Choroid plexus epithelial cell (primary cell): ENCODE results near the gene ATXN7L1.
A peak's percentile ranks its signal among the peaks of the same experiment; 100 is the strongest.

Source experiments
- DNase-seq: peaks from one replicate; pipeline ENCODE4 v3.0.0-alpha.2; 2010; ENCODE audit warnings: low read depth
- H3K4me3 ChIP-seq: 2 replicates; pipeline ENCODE4 v1.5.1; 2011; ENCODE audit warnings: low read depth, mild to moderate bottlenecking, control low read depth, low read length, moderate library complexity
- TF ChIP-seq, protein P1 (sequence below): conservative IDR thresholded peaks from 2 replicates; pipeline ENCODE4 v1.5.1; 2011; ENCODE audit warnings: low read depth, mild to moderate bottlenecking, control low read depth, inconsistent platforms, low read length, moderate library complexity

ATXN7L1 gene

GRCh38 chr7:105827151-105827875, 49.1 kb downstream of the ATXN7L1 start:
- DNase-seq = no peak
- H3K4me3 ChIP-seq = no peak overlapping the region
- TF ChIP-seq, protein P1, sequence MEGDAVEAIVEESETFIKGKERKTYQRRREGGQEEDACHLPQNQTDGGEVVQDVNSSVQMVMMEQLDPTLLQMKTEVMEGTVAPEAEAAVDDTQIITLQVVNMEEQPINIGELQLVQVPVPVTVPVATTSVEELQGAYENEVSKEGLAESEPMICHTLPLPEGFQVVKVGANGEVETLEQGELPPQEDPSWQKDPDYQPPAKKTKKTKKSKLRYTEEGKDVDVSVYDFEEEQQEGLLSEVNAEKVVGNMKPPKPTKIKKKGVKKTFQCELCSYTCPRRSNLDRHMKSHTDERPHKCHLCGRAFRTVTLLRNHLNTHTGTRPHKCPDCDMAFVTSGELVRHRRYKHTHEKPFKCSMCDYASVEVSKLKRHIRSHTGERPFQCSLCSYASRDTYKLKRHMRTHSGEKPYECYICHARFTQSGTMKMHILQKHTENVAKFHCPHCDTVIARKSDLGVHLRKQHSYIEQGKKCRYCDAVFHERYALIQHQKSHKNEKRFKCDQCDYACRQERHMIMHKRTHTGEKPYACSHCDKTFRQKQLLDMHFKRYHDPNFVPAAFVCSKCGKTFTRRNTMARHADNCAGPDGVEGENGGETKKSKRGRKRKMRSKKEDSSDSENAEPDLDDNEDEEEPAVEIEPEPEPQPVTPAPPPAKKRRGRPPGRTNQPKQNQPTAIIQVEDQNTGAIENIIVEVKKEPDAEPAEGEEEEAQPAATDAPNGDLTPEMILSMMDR = no peak

DNA sequence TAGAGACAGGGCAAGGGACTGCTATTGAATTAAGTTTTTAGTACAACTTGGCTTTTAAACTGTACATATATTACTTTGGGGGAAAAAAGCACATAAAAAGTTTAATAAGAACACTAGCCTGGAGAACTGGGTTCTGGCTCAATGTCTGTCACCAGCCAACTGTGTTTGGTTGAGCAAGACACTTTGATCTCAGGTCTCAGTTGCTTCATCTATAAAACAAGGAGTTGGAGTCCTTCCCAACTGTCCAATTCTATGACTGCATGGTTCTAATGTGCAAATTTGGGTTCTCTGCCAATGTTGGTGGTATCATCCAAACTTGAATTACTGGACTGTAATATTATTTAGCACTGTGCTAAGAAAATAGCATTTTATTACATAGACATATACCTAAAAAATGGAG, 50.3 kb downstream of the ATXN7L1 start:
- peak; percentile 50 for DNase-seq
- TF ChIP-seq, protein P1 = no peak
- no peak overlapping the region for H3K4me3 ChIP-seq

DNA sequence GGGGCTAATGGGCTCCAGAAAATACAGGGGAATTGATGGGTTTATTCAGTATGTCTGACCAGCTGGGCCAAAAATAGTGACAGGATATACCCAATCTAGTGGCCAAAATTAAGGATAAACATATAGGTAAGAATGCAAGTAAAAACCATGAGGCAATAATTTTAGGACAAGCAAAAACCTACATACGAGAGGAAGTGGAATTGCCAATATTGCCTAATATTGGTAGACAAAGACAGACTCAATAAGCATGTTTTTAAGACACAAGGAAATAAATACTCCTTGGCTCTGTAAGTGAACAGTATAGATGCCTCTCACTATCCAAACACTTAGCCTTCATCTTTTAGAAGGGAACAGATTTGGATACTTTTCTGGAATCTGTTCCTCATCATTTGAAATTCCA, 51.0 kb downstream of the ATXN7L1 start:
- TF ChIP-seq, protein P1 = no peak
- DNase-seq = no peak

DNA sequence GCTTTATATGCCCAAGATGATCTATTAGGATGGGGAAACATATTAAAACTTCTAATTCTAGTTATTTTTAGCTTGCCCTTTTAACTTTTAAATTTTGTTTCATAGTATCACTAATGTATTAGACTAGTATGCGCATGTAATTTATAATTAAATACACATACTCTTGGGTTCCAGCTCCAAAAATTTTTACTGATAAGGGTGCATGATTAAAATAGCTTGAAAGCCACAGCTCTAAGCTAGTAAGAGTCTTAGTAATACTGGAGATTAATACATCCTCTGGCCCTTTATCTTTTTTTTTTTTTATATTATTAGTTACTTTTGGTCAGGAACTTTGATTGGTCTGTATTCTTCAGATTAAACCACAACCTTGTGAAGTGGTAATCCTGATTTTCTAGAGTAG, 53.6 kb downstream of the ATXN7L1 start:
- no peak for DNase-seq
- H3K4me3 ChIP-seq = no peak overlapping the region
- TF ChIP-seq, protein P1 = no peak

More for the DNA sequence above, 51.0 kb downstream of the ATXN7L1 start:
- H3K4me3 ChIP-seq = no peak overlapping the region

- no peak overlapping the region for H3K4me3 ChIP-seq
- no peak for DNase-seq
- TF ChIP-seq, protein P1 = no peak
Measured at GRCh38 chr7:105821527-105821926, 54.9 kb downstream of the ATXN7L1 start.

GRCh38 chr7:105820363-105821066, 55.9 kb downstream of the ATXN7L1 start:
- no peak for DNase-seq
- no peak overlapping the region for H3K4me3 ChIP-seq
- TF ChIP-seq, protein P1 = no peak
